SK-N-SH (cell line): ENCODE measurements around the gene NTHL1. TPM values are rescaled to one million over a fixed set of nuclear protein-coding genes. Genes with fewer than 3 reads are reported as not detected.

Experiments
- CTCF ChIA-PET: fragments of 300-600, 350-600 bp; formaldehyde crosslinking; extraction: SDS; loops from one replicate; lab custom pipeline; 2021; lab: Yijun Ruan, JAX
- POLR2A ChIA-PET: fragments of 350-600 bp; sonication (Branson Sonifier 250); formaldehyde crosslinking; extraction: SDS; loops from one replicate; lab custom pipeline; 2020; ENCODE audit warnings: antibody characterized with exemption, inconsistent platforms; lab: Yijun Ruan, JAX
- DNase-seq: peaks from one replicate; pipeline ENCODE4 v3.0.0; 2012
- H2AFZ ChIP-seq: fragments of 200-600 bp; sonication (generic); 2 replicates; pipeline ENCODE4 v1.8.1; 2016; ENCODE audit warnings: antibody characterized with exemption, mild to moderate bottlenecking, low read depth
- H3F3A ChIP-seq: fragments of 200-600 bp; sonication (generic); replicated peaks from 2 replicates; pipeline ENCODE3; 2016; ENCODE audit warnings: antibody characterized with exemption, mild to moderate bottlenecking; ENCODE audit not compliant: insufficient read depth
- H3K27ac ChIP-seq, 2 experiments: fragments of 200-500 bp in 1 of 2; fragments of 200-600 bp in 1 of 2; sonication (Bioruptor generic) in 1 of 2; sonication (generic), shearing (Covaris generic) in 1 of 2; 2 replicates each; pipeline versions ENCODE4 v1.5.1 to v1.6.1; 2014 to 2016; ENCODE audit warnings: low read depth in 2 of 2, inconsistent platforms in 1 of 2, low read length in 1 of 2, mild to moderate bottlenecking in 1 of 2, mixed read lengths in 1 of 2
- H3K27me3 ChIP-seq: fragments of 200-600 bp; sonication (generic), shearing (Covaris generic); 2 replicates; pipeline ENCODE4 v1.6.1; 2016; ENCODE audit warnings: mixed run types; ENCODE audit not compliant: insufficient read depth
- H3K36me3 ChIP-seq, 2 experiments: fragments of 200-500 bp in 1 of 2; fragments of 200-600 bp in 1 of 2; sonication (Bioruptor generic) in 1 of 2; sonication (generic) in 1 of 2; replicated peaks in 1 of 2; 2 replicates each; pipeline versions ENCODE3 to v1.5.1; 2014 to 2016; ENCODE audit warnings: low read length in 1 of 2, mild to moderate bottlenecking in 1 of 2; ENCODE audit not compliant: insufficient read depth in 2 of 2, control insufficient read depth in 1 of 2
- H3K4me1 ChIP-seq, 2 experiments: fragments of 200-500 bp in 1 of 2; fragments of 200-600 bp in 1 of 2; sonication (Bioruptor generic) in 1 of 2; sonication (generic), shearing (Covaris generic) in 1 of 2; 2 replicates each; pipeline versions ENCODE4 v1.5.1 to v1.6.1; 2014 to 2016; ENCODE audit warnings: low read depth in 1 of 2, low read length in 1 of 2, mixed run types in 1 of 2; ENCODE audit not compliant: insufficient read depth in 2 of 2, control insufficient read depth in 1 of 2
- H3K4me2 ChIP-seq: fragments of 200-600 bp; sonication (generic), shearing (Covaris generic); 2 replicates; pipeline ENCODE4 v1.6.1; 2017; ENCODE audit warnings: mixed run types
- H3K4me3 ChIP-seq, 2 experiments: fragments of 200-500 bp in 1 of 2; fragments of 200-600 bp in 1 of 2; sonication (Bioruptor generic) in 1 of 2; sonication (generic), shearing (Covaris generic) in 1 of 2; 2 replicates each; pipeline versions ENCODE4 v1.5.1 to v1.8.1; 2014 to 2016; ENCODE audit warnings: low read depth in 2 of 2, inconsistent platforms in 1 of 2, low read length in 1 of 2, mild to moderate bottlenecking in 1 of 2, mixed read lengths in 1 of 2, moderate library complexity in 1 of 2
- H3K79me2 ChIP-seq: fragments of 200-600 bp; sonication (generic); 2 replicates; pipeline ENCODE4 v1.8.1; 2017; ENCODE audit warnings: mild to moderate bottlenecking; ENCODE audit not compliant: insufficient read depth
- H3K9ac ChIP-seq: fragments of 200-600 bp; sonication (generic); 2 replicates; pipeline ENCODE4 v1.6.1; 2017; ENCODE audit warnings: mixed run types
- H3K9me2 ChIP-seq: fragments of 200-600 bp; sonication (generic); 2 replicates; pipeline ENCODE4 v1.6.1; 2017; ENCODE audit warnings: mixed run types
- H3K9me3 ChIP-seq: fragments of 200-600 bp; sonication (generic); 2 replicates; pipeline ENCODE4 v1.6.1; 2017; ENCODE audit warnings: mixed run types, mild to moderate bottlenecking, moderate library complexity
- H4K20me1 ChIP-seq: fragments of 200-600 bp; sonication (generic); 2 replicates; pipeline ENCODE4 v1.6.1; 2017; ENCODE audit warnings: mild to moderate bottlenecking, mixed run types; ENCODE audit not compliant: insufficient read depth
- ELF1 ChIP-seq: IDR thresholded peaks from 2 replicates; pipeline ENCODE4 v1.4.0; 2012
- FOSL2 ChIP-seq: IDR thresholded peaks from 2 replicates; pipeline ENCODE4 v1.4.0; 2012; ENCODE audit warnings: low read depth, mild to moderate bottlenecking, moderate library complexity, borderline replicate concordance
- FOXJ3 ChIP-seq: sonication (generic); formaldehyde crosslinking; IDR thresholded peaks from 2 replicates; pipeline ENCODE4 v1.5.1; 2020; ENCODE audit warnings: mild to moderate bottlenecking, missing genetic modification reagents
- GABPA ChIP-seq: IDR thresholded peaks from 2 replicates; pipeline ENCODE4 v1.4.0; 2012; ENCODE audit warnings: low read depth, mild to moderate bottlenecking
- MEF2A ChIP-seq: IDR thresholded peaks from 2 replicates; pipeline ENCODE4 v1.4.0; 2012; ENCODE audit warnings: low read depth, borderline replicate concordance
- POLR2AphosphoS5 ChIP-seq: IDR thresholded peaks from 2 replicates; pipeline ENCODE4 v1.6.1; 2012; ENCODE audit warnings: low read depth, low read length
- SIN3A ChIP-seq: IDR thresholded peaks from 2 replicates; pipeline ENCODE4 v1.6.1; 2012; ENCODE audit warnings: low read depth, mild to moderate bottlenecking, low read length, moderate library complexity, borderline replicate concordance
- TAF1 ChIP-seq: IDR thresholded peaks from 2 replicates; pipeline ENCODE4 v1.6.1; 2012; ENCODE audit warnings: low read depth, mild to moderate bottlenecking, low read length, moderate library complexity, borderline replicate concordance
- TEAD4 ChIP-seq: IDR thresholded peaks from 2 replicates; pipeline ENCODE4 v1.4.0; 2012; ENCODE audit warnings: mild to moderate bottlenecking, borderline replicate concordance; ENCODE audit not compliant: insufficient read depth
- WGBS: methylation state at CpG from one replicate; pipeline ENCODE4 v1.1.6; 2017; ENCODE audit warnings: low lambda C conversion rate; 5-methylcytosine and 5-hydroxymethylcytosine counted together
- polyA plus RNA-seq, 3 experiments: library from polyadenylated mRNA; depleted of rRNA; stranded (reverse); fragments of >200 nt; gene quantifications; 2 replicates each; pipeline ENCODE4 v1.2.3, GENCODE V29; 2012
- TF ChIP-seq, protein P1 (sequence below): IDR thresholded peaks from 2 replicates; pipeline ENCODE4 v1.6.1; 2012; ENCODE audit warnings: mild to moderate bottlenecking, low read depth, low read length, moderate library complexity
- TF ChIP-seq, protein P2 (sequence below): IDR thresholded peaks from 2 replicates; pipeline ENCODE4 v1.4.0; 2012; ENCODE audit warnings: low read depth, borderline replicate concordance
- TF ChIP-seq, protein P3 (sequence below): IDR thresholded peaks from 2 replicates; pipeline ENCODE4; 2012
- TF ChIP-seq, protein P4 (sequence below): IDR thresholded peaks from 2 replicates; pipeline ENCODE4 v1.4.0; 2012; ENCODE audit warnings: low read depth, borderline replicate concordance
- TF ChIP-seq, protein P5 (sequence below): fragments of 200-600 bp; sonication (generic); IDR thresholded peaks from 2 replicates; pipeline ENCODE4 v1.6.1; 2017; ENCODE audit warnings: antibody characterized with exemption, mild to moderate bottlenecking, moderate library complexity

Gene NTHL1
- polyA plus RNA-seq, 1 of the 3 experiments (the other 2 are of a cell fraction): 77.3 TPM

DNA sequence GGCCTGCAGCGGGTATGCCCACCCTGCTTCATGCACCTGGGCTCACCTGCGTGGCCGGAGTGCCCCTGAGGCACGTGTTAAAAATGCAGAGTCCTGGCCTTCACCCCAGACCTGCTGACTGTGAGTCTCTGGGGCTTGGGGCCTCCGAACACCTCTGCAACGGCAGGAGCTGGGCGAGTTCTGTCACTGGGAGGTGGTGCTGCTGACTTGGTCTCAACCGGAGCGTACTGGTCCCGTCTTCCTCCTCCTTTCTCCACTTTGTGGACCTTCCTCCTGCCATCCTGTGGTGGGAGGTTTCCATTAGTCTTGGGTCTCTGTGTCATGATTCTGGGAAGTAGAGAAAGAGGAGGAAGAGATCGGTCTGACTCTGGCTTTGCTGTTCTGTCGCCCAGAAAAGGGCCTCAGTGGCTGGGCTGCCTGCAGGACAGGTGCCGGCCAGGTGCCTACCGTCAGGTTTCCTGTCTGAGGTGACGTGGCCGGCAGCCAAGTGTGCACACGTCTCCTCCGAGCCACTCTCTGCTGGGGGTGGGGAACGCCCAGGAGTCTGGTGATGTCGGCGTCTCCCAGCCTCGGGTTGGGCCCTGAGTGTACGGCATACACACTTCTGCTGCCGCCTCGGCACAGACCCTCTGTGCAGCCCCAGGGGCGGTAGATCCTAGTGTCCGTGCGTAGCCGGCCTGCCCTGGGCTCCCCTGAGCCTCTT lies 7.1 kb upstream of the NTHL1 start:
- H2AFZ ChIP-seq: no peak overlapping the region
- H3K9me3 ChIP-seq: no peaks in the 10 kb centered on the region
- TF ChIP-seq, protein P1, sequence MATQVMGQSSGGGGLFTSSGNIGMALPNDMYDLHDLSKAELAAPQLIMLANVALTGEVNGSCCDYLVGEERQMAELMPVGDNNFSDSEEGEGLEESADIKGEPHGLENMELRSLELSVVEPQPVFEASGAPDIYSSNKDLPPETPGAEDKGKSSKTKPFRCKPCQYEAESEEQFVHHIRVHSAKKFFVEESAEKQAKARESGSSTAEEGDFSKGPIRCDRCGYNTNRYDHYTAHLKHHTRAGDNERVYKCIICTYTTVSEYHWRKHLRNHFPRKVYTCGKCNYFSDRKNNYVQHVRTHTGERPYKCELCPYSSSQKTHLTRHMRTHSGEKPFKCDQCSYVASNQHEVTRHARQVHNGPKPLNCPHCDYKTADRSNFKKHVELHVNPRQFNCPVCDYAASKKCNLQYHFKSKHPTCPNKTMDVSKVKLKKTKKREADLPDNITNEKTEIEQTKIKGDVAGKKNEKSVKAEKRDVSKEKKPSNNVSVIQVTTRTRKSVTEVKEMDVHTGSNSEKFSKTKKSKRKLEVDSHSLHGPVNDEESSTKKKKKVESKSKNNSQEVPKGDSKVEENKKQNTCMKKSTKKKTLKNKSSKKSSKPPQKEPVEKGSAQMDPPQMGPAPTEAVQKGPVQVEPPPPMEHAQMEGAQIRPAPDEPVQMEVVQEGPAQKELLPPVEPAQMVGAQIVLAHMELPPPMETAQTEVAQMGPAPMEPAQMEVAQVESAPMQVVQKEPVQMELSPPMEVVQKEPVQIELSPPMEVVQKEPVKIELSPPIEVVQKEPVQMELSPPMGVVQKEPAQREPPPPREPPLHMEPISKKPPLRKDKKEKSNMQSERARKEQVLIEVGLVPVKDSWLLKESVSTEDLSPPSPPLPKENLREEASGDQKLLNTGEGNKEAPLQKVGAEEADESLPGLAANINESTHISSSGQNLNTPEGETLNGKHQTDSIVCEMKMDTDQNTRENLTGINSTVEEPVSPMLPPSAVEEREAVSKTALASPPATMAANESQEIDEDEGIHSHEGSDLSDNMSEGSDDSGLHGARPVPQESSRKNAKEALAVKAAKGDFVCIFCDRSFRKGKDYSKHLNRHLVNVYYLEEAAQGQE: no peak
- no peak for TF ChIP-seq FOXJ3 (CRISPR knock-in tag)
- no peak for TF ChIP-seq GABPA
- no peak for TF ChIP-seq POLR2AphosphoS5
- TF ChIP-seq, protein P2, sequence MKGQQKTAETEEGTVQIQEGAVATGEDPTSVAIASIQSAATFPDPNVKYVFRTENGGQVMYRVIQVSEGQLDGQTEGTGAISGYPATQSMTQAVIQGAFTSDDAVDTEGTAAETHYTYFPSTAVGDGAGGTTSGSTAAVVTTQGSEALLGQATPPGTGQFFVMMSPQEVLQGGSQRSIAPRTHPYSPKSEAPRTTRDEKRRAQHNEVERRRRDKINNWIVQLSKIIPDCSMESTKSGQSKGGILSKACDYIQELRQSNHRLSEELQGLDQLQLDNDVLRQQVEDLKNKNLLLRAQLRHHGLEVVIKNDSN: no peak
- TF ChIP-seq SIN3A: no peak
- no peak for TF ChIP-seq MEF2A
- H3K9me2 ChIP-seq: no peaks in the 10 kb centered on the region
- H3K36me3 ChIP-seq: peaks cover 17 to 52% of the 10 kb centered on the region in 2 experiments
- H3K79me2 ChIP-seq: peaks cover 22% of the 10 kb centered on the region
- H4K20me1 ChIP-seq: no peaks in the 10 kb centered on the region
- H3K4me1 ChIP-seq: no peaks in the 10 kb centered on the region
- ChIA-PET POLR2A (interaction anchor here (0.7 kb wide), 1 partner anchor 8 kb away, joined by 3 read pairs; no protein-coding TSS in a partner anchor), CTCF (interaction anchor here (0.6 kb wide), 1 partner anchor 22 kb away, joined by 3 read pairs; no protein-coding TSS in a partner anchor)
- H3K27me3 ChIP-seq: no peaks in the 10 kb centered on the region
- 92% methylated on average over 13 of the region's 29 CpGs for WGBS
- no peak overlapping the region for H3K4me2 ChIP-seq
- no peak overlapping the region for H3K4me3 ChIP-seq
- H3F3A ChIP-seq: no peaks in the 10 kb centered on the region
- DNase-seq: no peak
- H3K27ac ChIP-seq: no peak overlapping the region
- H3K9ac ChIP-seq: no peak overlapping the region

DNA sequence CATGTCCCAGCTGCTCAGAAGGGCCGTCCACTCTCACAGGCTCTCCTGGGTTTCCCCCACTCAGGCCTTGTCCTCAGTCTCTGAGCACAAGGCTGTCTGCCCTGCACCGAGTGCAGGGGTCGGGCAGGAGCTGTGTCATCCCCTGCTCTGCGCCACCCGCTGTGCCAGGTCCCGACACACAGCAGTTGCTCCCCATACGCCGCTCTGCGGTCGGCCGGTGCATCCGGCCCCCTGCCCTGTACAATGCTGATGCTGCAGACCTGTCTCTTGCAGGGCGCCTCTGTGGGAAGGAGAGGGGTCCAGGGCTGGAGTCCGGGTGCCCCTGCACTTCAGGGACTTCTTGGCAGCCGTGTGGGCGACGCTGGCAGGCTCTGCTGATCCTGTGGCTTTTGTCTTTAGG lies 6.3 kb upstream of the NTHL1 start:
- ChIA-PET CTCF (no interaction called here), POLR2A (no interaction called here)
- Histone ChIP-seq H3K9me2 (no peaks in the 10 kb centered on the region), H3K9ac (no peak overlapping the region), H3K4me2 (no peak overlapping the region), H3K27ac (no peak overlapping the region), H3F3A (no peaks in the 10 kb centered on the region), H3K4me1 (peaks cover 0 to 3% of the 10 kb centered on the region in 2 experiments; a peak in 2 of 4 replicates), H3K79me2 (peaks cover 30% of the 10 kb centered on the region), H4K20me1 (no peaks in the 10 kb centered on the region), H3K4me3 (no peak overlapping the region), H2AFZ (no peak overlapping the region), H3K27me3 (no peaks in the 10 kb centered on the region), H3K36me3 (peaks cover 17 to 52% of the 10 kb centered on the region in 2 experiments), H3K9me3 (no peaks in the 10 kb centered on the region)
- DNase-seq: no peak
- WGBS: 93% methylated on average over 13 of the region's 17 CpGs
- TF ChIP-seq FOSL2: no peak
- TF ChIP-seq ELF1: no peak
- no peak for TF ChIP-seq TAF1
- TF ChIP-seq, protein P3, sequence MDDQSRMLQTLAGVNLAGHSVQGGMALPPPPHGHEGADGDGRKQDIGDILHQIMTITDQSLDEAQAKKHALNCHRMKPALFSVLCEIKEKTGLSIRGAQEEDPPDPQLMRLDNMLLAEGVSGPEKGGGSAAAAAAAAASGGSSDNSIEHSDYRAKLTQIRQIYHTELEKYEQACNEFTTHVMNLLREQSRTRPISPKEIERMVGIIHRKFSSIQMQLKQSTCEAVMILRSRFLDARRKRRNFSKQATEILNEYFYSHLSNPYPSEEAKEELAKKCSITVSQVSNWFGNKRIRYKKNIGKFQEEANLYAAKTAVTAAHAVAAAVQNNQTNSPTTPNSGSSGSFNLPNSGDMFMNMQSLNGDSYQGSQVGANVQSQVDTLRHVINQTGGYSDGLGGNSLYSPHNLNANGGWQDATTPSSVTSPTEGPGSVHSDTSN: no peak
- no peak for TF ChIP-seq TEAD4
- TF ChIP-seq, protein P4, sequence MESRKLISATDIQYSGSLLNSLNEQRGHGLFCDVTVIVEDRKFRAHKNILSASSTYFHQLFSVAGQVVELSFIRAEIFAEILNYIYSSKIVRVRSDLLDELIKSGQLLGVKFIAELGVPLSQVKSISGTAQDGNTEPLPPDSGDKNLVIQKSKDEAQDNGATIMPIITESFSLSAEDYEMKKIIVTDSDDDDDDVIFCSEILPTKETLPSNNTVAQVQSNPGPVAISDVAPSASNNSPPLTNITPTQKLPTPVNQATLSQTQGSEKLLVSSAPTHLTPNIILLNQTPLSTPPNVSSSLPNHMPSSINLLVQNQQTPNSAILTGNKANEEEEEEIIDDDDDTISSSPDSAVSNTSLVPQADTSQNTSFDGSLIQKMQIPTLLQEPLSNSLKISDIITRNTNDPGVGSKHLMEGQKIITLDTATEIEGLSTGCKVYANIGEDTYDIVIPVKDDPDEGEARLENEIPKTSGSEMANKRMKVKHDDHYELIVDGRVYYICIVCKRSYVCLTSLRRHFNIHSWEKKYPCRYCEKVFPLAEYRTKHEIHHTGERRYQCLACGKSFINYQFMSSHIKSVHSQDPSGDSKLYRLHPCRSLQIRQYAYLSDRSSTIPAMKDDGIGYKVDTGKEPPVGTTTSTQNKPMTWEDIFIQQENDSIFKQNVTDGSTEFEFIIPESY: no peak
- TF ChIP-seq, protein P5, sequence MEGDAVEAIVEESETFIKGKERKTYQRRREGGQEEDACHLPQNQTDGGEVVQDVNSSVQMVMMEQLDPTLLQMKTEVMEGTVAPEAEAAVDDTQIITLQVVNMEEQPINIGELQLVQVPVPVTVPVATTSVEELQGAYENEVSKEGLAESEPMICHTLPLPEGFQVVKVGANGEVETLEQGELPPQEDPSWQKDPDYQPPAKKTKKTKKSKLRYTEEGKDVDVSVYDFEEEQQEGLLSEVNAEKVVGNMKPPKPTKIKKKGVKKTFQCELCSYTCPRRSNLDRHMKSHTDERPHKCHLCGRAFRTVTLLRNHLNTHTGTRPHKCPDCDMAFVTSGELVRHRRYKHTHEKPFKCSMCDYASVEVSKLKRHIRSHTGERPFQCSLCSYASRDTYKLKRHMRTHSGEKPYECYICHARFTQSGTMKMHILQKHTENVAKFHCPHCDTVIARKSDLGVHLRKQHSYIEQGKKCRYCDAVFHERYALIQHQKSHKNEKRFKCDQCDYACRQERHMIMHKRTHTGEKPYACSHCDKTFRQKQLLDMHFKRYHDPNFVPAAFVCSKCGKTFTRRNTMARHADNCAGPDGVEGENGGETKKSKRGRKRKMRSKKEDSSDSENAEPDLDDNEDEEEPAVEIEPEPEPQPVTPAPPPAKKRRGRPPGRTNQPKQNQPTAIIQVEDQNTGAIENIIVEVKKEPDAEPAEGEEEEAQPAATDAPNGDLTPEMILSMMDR: no peak
